GM21390 (cell line): ENCODE measurements around the gene GIN1.
"Not testable (repeated sequence)": the region's sequence is repeated elsewhere in the genome, so short reads cannot be mapped to it uniquely, and the experiment has no call there.

Experiments
- ATAC-seq: cut with Tn5 transposase; IDR thresholded peaks from one replicate; pipeline ENCODE4 v1.9.1; 2021; ENCODE audit not compliant: unreplicated experiment

Gene GIN1

DNA sequence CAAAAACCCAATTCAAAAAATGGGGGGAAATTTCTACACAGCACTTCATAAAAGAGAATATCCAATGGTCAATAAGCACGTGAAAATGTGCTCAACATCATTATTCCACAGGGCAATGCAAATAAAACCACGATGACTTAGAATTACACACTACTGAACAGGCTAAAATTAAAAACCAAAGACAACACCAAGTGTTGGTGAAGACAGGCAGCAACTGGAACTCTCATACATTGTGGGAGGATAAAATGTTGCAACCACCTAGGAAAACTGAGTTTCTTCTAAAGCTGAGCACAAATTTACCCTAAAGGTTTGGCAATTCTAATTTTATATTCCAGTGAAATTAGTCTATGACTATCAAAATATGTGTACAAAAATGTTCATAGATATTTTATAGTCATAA is 9.5 kb downstream of the GIN1 start:
- no peak for ATAC-seq

- ATAC-seq = no peak
Observed at GRCh38 chr5:103109277-103109676, 10.7 kb downstream of the GIN1 start.

- ATAC-seq = no peak
Observed at GRCh38 chr5:103108086-103108485, 11.9 kb downstream of the GIN1 start.

DNA sequence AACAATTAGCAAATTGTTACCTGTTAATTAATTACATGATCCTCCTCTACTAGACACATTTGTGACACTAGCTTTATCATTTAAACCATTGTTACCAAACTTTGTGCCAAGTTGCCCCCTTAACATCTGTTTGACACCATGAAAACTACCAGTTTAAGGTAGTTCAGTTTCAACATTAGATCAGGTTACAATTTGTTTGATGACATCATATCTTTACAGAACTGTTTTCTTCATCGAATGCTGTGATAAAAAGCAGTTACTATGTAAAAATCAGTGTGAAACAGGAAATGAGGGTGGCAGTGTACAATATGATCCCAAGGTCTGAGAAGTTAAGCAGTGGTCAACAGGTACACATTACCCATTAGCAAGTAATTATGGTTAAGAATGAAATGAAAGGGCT is 17.7 kb downstream of the GIN1 start:
- no peak for ATAC-seq

DNA sequence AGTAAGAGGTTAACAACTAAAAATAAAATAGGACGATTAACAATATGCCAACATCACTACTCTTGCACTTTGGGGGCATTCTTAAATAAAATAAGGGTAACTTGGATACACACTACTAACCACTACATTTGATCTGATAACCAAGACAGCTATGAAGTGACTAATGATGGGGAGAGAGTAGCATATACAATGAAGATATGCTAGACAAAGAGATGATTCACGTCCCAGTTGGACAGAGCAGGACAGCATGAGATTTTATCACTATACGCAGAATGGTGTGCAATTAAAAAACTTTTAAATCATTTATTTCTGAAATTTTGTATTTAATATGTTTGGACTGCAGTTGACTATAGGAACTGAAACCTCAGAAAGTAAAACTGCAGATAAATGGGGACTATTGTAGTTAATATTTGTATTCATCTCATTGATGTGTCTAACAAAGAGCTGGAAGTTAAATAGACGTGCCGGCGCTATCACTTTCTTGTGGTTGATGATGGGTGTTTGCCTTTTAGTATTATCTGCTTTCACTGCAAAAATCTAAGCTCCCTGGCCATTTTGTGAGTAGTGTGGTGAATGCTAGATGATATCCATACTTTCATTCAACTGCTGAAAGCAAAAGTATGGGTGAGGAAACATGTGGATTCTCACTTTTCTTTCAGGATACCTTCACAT is 18.7 kb downstream of the GIN1 start:
- ATAC-seq = no peak

DNA sequence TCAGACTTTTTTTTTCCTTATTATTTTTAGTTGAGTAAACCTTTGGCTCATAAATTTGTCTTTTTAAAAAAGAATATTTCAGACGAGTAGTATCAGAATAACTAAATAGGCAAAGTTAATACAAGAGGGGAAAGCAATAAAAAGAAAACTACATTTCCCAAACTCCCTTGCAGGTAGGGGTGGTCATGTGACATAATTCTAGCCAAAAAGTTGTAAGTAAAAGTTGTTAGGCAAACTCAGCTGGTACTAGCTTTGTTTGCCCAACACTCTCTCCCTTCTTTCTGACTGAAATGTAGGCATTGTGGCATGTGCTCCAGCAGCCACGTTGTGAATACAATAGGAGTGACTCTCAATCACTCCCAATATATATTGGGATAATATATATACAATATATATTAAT is 20.9 kb downstream of the GIN1 start:
- ATAC-seq = no peak

GRCh38 chr5:103094737-103095136 is 25.2 kb downstream of the GIN1 start:
- ATAC-seq = no peak

DNA sequence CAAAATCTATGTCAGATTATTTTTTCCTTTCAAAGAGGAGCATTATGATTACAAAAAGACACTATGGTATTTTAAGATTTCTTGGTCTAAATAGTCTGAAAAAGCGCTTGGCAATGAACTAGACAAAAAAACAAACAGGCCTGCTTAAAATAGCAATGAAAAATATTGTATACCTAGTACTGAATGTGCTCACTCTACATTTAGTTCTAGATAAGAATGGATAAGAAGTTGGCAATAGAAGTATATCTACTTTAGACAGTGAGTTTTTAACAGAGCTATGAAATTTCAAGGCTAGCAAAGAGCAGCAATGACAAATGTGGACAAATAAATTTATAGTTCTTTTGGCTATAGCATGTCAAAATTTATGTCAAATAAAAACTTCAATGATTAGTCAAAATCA is 26.2 kb downstream of the GIN1 start:
- no peak for ATAC-seq

GRCh38 chr5:103092676-103093075 is 27.3 kb downstream of the GIN1 start:
- no peak for ATAC-seq

DNA sequence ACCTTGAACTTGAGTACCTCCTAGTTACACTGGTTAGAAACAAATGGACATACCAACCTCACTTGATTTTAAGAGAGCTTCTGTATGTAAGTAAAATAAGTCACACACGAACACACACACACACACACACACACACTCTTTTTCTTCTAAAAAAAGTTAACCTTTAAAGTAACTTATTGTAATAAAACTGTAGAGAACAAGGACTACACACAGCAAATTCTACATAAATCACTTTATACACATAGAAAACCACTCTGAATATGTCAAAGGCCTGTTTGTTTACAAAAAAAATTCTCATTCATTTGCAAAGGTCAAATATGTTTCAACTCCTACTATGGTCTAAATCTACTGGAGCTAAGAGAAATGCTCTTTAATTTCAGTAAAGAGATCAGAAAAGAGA is 29.1 kb downstream of the GIN1 start:
- ATAC-seq = no peak

DNA sequence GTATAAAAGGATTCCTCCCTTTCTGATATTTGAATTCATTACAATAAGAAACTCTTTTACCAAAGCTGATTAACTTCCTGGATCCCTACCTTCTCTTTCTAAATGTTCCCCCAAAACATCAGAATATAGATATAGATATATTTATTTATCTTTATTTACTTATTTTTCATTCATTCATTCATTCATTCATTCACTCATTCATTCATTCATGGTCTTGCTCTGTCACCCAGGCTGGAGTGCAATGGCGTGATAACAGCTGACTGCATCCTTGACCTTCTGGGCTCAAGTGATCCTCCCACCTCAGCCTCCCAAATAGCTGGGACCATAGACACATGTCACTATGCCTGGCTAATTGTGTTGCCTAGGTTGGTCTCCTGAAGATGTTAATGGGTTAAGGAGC is 30.7 kb downstream of the GIN1 start:
- ATAC-seq = no peak

DNA sequence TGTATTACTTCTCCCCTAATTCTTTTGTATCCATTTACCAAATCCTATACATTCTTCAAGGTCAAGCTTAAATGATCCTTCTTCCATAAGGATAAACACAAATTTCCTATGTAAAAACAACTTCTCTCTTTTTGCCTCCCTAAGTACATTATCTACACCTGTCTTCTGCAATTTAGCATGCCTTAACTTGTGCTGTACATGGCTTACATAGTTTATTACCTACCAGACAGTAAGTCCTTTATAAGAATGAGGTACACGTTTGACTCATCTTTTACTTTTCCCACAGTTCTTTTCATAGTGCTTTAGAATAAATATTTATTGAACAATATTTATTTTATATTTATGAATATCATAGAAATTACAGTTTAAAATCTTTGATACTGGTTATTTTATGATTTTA is 33.4 kb downstream of the GIN1 start:
- ATAC-seq = no peak

GRCh38 chr5:103079796-103080195 is 40.1 kb downstream of the GIN1 start:
- no peak for ATAC-seq

- no peak for ATAC-seq
Observed at GRCh38 chr5:103075442-103075841, 44.5 kb downstream of the GIN1 start.

- not testable (repeated sequence) for ATAC-seq
Observed at GRCh38 chr5:103073500-103073899, 46.4 kb downstream of the GIN1 start.

GRCh38 chr5:103066326-103066725 is 53.6 kb downstream of the GIN1 start:
- ATAC-seq = no peak

DNA sequence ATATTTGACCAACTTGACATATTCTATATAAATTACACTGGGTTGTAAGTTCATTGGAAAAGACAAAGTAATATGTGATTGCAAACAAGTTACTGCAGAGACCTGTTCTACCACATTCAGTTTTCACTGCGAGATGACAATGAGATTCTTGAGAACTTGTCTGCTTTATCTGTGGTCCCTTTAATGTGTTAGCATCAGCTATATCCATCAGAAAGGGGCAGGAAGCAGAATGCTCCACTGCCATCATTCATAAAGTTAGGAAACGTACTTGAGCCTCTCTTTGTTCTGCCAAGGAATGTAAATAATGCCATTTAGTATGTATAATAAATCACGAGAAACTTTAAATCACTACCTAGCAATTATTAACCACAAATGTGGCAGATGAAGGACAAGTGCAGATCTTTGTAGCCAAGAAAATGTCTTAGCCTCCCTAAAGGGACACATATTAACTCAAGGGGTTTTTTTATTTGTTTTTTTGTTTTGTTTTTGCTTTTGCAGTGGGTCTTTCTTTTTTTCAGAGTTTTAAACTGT is 59.4 kb downstream of the GIN1 start:
- ATAC-seq = no peak

DNA sequence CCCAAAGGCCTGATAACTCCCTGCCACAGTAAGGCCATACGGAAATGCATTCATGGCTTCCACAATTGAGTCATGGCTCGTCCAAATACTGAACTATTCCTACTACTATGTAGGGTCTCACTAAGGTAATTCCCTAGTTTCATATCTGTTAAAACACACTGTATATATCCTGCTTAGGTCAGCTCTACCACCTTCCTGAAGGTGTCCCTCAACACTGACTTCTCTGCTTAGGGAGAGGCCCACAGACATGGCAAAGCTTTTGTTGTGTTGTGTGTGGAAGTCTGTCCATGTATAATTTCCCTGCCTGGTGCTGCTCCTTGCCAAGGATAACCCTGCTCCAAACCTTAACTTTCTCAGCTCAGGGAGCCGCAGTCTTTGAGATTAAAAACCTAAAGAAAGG is 60.4 kb downstream of the GIN1 start:
- no peak for ATAC-seq

DNA sequence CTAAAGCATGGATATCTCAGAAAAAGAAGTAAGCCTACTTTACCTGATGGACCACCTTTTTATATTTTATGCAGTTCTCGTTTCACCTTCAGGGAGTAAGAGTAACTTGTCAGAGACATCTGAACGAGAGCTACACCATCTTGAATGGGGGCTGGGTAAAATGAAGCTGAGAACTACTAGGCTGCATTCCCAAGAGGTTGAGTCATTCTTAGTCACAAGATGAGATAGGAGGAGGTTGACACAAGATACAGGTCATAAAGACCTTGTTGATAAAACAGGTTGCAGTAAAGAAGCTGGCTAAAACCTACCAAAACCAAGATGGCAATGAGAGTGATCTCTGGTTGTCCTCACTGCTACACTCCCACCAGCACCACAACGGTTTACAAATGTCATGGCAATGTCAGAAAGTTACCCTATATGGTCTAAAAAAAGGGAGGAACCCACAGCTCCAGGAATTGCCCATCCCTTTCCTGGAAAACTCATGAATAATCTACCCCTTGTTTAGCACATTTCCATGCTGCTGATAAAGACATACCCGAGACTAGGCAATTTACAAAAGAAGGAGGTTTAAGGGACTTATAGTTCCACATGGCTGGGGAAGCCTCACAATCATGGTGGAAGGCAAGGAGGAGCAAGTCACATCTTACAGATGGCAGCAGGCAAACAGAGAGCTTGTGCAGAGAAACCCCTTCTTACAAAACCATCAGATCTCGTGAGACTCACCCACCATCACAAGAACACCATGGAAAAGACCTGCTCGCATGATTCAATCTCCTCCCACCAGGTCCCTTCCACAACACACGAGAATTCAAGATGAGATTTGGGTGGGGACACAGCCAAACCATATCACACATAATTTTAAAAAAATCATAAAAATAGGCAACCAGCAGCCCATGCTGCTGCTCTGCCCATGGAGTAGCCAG is 62.5 kb downstream of the GIN1 start:
- no peak for ATAC-seq

- not testable (repeated sequence) for ATAC-seq
Observed at GRCh38 chr5:103046706-103047105, 73.2 kb downstream of the GIN1 start.

DNA sequence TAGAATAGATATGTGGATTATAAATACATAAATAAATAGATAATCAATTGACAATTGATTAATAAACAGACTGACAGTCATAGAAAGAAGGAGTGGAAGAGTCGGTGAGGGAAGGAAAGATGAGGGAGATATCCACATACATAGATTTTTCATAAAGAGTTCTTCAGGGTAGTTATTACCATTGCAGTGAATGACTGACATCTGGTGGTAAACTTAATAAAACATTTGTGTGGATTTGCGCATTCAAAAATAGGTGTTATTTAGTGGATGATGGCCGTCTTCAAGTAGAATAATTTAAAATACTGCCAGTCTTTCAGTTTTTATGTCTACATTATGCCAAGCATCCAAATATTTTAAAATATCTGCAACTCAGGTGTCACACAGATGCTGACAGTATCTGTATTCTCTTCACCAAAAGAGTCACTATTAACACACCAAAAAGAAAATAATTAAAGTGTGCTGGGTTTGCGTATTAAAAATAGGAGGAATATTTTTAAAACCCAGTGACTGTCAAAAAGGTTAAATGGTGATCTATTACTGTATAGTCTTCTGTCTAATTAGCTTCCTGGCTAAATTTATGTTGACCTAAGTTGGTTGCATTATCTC is 78.8 kb downstream of the GIN1 start:
- ATAC-seq = no peak
